Gastrocnemius medialis (tissue), 4 donors: Measurements from ENCODE around the gene REEP1.

Source experiments
- CTCF ChIP-seq, 5 experiments: fragments of 450-650 bp in 3 of 5; fragments of 200-600 bp in 2 of 5; sonication (generic) in 2 of 5; IDR thresholded peaks in 4 of 5; conservative IDR thresholded peaks in 1 of 5; 1 replicate in 4 of 5; 2 replicates in 1 of 5; pipeline ENCODE4 v1.5.1; 2016 to 2019; ENCODE audit warnings: antibody characterized with exemption in 5 of 5, mild to moderate bottlenecking in 3 of 5, moderate library complexity in 3 of 5
- POLR2A ChIP-seq, 2 donors: fragments of 450-650 bp; IDR thresholded peaks; one replicate each; pipeline ENCODE4 v1.6.1; 2017; ENCODE audit warnings: antibody characterized with exemption in 2 of 2, mild to moderate bottlenecking in 2 of 2, moderate library complexity in 2 of 2

- no peak for TF ChIP-seq POLR2A (IDR thresholded peaks at IDR 0.05)
- no peak for TF ChIP-seq CTCF (IDR thresholded peaks at IDR 0.05 in 4 of 5, conservative IDR thresholded peaks at IDR 0.05 in 1 of 5)
Measured at GRCh38 chr2:86332654-86333053, 4.8 kb downstream of the REEP1 start.
